NCI-H2107 (cell line): Measurements from ENCODE around the gene PHACTR1.
A peak's percentile ranks its signal among the peaks of the same experiment; 100 is the strongest.
"Not testable (repeated sequence)": the region's sequence is repeated elsewhere in the genome, so short reads cannot be mapped to it uniquely, and the experiment has no call there.

Source experiments
- DNase-seq: peaks from one replicate; lab custom pipeline; 2025; lab: John Stamatoyannopoulos, UW

PHACTR1 gene

DNA sequence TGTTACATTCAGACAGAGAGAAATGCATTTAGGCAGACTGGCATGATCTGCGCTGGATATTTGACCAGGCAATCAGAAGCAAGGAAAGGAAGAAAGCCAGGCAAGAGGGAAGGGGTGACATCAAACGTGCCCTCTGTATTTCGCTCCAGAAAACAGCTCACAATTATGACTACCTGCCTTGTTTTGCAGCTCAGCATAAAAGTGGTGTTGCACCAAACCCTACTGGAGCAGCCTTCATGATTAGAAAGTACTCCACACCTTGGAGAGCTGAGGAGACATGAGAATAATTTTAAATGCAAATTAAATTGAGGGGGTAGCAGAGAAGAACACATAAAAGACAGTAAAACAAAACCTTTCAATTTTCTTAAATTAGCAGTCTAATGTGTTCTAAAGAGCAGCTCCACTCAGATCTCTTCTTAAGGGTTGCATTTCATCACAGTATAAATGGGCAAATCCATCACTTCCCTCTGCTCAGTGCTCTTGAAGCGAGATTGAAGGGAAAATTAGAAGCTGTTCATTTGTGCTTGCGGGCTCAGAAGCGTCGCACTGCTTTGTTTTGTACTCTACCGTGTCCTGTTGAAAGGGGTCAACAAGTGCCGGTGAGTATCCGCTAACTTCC, at the start of gene PHACTR1:
Gene PHACTR1, plus strand, starts transcription at position 470 of the 619 bp plus-strand sequence.
- no peak for DNase-seq

DNA sequence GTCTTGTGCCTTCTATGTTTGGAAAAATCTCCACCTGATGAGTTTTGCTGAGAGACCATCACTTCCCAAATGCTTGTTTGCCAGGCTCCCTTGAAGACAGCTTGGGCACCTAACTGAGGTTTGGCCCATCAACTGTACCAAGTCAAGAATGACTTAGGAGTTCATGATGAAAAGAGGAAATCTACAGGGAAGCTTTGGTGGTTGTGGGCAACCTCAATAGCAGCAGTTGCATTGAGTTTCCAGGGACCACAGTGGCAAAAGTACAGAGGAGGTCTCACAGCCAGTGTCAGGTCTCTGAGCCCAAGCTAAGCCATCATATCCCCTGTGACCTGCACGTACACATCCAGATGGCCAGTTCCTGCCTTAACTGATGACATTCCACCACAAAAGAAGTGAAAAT, 49.7 kb upstream of the PHACTR1 start:
- no peak for DNase-seq

DNA sequence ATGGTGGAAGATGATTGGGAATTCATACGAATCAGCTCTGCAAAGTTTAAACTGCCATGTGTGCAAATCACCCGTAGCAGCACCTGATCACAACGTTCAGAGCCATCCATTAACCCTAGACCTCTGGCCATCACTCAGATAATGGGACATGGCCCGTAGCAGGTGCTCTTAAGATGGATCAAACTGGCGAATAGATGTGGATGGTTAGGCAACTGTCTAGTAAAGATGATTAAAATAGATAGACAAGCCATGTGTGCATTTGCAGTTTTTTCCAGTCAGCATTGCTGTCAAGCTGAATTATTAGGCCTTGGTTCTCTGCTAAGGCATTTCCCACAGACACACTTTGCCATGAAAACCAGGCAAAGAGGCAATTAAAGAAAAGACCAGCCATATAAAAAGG, 40.6 kb upstream of the PHACTR1 start:
- no peak for DNase-seq

DNA sequence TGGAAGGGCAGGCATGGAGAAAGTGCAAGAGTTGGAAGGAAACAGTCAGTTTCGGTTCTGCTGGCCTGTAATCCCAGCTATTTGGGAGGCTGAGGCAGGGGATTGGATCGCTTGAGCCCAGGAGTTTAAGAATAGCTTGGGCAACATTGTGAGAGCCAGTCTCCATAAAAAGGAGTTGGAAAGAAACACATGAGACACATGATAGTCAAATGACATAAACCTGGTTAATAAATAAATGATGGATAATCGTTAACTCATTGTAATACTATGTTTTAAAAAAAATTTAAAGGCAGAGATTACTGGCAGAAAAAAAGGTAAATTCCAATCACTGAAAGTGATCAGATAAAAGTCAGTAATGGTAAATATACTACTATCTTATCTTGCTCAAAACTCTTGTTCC, 37.2 kb upstream of the PHACTR1 start:
- no peak for DNase-seq

DNA sequence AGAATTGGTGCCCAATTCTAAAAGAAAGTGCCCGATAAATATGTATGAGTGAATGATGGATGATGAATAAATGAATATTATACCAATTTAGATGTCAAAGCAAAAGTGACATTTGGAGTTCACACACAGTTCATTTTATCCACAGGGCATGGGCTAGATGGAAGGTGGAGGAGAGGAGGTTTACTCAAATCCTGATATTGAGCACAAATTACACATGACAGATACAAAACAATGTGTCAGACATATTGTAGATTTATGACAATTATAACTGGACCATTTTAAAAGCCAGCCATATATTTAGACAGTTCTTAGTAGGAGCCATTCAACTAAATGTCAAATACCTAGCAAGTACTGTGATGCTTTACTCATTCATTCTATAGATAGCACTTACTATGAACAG, 23.4 kb upstream of the PHACTR1 start:
- no peak for DNase-seq

DNA sequence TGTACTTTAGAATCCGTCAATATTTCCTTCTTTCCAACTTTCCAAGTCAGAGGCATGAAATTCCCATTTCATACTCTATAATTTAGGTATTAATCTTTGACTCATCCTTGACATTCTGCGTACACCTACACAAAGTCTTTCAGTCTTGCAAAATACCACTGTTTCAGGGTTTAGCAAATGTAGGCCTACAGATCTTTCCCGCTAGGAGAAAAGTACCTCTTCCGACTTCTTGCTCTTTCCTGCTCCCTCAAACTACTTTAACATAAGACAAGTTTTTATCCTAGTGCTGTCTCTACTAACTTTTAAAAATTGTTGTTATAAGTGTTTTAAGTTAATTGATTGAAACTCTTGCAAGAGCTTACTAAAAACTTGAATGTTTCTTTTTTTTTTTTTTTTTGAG, 18.3 kb upstream of the PHACTR1 start:
- DNase-seq = no peak

DNA sequence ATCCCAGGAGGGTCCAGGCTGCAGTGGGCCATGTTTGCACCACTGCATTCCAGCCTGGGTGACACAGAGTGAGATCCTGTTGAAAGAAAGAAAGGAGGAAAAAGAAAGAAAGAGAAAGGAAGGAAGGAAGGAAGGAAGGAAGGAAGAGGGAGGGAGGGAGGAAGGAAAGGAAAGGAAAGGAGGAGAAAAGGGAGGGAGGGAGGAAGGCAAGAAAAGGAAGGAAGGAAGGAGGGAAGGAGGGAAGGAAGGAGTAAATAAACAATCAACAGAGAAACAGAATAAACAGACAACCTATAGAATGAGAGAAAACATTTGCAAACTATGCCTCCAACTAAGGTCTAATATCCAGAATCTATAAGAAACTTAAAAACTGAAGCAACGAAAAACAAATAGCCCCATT, 11.6 kb upstream of the PHACTR1 start:
- DNase-seq = no peak

DNA sequence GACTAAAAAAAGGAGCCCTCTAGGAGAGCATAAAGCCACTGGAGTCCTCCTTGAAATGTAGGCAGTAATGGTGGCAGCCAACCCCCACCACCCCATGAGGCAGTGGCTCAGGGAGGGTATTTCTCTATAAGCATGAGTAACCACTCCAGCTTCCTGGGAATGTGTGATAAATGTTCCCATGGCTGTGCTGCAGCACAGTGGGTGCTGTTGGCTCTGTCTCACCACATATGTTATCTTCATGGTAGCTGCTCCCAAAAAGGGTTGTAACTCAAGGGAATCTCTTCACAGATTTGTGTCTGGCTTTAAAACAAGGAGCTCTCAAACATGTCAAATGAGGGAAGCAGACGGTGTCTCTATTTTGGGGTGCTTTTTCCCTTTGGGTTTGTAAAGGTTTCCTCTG, 7.5 kb upstream of the PHACTR1 start:
- no peak for DNase-seq

DNA sequence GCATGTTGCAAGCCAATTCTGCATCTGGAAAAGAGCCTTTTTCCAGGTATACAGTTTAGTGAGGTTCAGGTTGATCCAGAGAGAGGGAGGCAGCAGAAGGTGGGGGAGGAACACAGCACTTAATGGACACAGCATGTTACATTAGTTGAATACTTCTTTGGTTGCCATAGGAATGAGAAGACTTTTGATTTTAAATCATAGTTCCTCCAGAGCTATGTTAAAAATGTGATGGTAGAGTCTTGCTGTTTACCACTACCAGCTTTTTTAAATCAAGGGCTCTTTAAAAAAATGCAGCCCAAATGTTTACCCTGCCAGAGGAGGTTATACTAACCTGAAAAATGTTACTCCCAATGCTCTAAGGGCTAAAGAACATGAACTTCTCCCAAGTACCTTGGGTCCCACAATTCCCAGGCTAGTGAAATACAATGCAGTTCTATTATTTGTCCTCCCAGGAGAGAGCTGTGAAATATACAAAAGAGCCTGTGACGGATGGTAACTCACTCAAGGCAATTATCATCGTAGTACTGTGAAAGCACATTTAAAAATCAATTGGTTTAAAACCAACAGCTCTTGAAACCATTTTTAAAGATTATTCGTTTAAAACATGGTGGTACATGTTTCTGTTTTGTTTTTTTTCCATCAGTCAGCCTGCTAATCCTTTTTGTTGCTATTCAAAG, 6.9 kb upstream of the PHACTR1 start:
- DNase-seq = no peak

DNA sequence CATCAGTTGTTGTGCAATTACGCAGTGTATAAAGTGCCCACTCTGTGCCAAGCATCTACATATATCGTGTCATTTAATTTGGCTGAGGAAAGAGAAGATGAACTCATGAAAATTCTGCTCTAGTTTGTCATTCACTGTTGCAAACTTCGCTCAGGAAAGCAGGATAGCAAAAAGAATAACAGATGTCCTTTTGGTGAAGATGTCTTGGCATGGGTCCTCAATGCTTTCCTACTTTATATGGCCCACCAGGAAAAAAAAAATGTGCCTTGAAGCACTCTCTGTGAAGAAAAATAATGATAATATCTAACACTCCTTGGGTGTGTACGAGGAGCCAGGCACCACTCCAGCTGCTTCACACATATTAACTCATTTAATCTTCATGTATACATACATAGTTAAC, 5.6 kb upstream of the PHACTR1 start:
- DNase-seq = no peak

DNA sequence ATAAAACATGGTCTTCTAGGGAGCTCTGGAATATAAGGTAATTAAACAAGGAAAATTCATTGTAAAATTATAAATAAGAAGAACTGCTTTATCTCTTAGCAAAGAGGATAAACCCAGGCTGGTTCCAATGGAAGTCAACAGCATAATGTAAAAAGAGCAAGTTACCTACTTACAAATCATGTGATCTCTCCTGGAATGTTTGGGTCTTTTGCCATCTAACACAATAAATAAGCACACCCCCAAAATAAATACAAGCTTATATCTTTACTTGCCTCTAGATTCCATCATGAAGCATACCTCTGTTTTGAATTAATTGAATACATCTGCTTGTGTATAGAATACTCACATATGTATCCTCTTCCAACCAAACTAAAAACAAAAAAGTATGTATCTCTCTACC, 2.5 kb upstream of the PHACTR1 start:
- no peak for DNase-seq

DNA sequence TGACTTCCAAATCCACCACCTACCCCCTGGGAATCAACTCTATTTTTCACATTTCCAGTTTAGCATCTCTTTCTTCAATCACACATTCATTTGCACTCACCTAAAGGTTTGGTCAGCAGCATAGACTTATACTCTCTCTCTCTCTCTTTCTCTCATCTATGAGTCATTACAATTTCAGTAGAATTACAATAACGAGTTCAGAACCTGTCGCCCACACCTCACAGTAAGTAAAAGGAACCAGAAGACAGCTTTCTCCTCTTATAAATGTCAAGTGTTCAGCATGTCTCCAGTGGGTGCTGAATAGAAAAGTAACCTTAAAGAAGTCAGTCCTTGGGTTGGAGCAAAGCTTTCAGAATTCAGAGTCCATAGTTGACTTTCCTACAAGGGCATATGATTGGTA, 1.1 kb upstream of the PHACTR1 start:
- no peak for DNase-seq

DNA sequence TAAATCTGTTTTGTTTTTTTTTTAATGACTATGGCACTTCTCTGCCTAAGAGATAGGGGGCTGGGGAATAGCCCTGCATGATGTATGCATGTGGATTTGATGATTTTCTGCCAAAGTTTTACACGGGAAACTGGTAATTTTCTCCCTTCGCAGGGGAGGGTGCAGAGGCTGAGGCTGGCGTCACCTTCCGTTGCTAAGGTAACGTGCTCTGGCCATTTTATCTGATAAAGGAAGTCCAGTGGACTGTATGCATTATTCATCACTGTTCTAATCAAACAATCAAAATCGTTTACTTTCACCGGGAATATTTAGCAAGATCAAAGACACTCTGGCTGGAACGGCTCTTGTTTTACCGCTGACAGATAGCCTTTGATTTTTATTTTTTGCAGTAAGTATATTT, 789 bp downstream of the PHACTR1 start:
- DNase-seq = no peak

DNA sequence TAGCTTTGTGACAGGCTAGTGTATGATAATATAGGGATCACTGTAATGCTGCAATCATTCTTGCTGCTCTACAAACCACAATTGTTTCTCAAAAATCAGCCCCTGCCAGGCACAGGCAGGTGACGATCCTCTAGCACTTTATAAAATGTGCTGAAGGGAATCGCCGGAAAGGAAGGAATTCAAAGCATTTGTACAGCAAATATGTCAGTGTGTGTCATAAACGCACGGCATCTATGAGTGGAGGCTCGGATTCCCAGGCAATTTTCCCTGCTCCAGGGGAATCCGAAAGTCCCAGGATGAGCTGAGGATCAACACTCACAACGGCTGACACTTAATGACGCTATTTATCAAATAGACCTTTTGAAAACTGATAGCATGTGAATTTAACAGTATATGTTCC, 1.4 kb downstream of the PHACTR1 start:
- DNase-seq = no peak

DNA sequence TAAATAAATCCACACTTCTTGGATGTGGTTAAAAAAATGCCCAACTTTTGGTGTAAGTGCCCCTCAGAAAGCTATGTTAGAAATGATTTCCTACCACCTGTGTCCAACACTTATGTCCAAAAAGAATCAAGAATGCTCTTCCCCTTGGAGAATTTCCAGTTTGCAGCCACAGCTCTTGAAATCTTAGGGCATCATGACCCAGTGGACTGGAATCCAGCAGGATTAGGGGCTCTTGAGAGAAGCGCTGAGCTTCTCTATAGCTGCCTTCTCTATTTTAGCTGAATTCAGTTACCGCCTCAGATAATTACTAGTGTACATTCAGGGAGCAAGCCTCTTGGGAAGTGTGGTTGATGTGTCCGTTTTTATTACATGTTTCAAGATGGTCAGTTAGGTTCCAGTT, 2.5 kb downstream of the PHACTR1 start:
- no peak for DNase-seq

DNA sequence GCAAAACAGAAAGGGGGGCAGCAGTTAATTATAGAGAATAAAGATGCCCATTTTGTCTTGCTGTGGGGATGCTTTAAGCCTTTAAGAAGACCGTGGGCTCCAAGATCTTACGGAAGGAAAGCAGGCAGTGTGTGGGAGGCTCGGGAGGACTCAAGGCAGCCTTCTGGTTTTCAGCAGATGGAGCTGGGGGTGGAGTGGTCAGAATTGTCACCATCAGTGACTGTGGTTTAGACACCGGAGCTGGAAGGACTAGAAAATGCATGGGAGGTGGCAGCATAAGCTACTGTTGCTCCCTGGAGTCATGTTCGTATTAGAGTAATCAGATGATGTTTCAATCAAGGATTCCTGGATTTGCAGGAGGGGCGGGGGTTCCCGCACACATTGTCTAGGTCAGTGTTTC, 3.7 kb downstream of the PHACTR1 start:
- no peak for DNase-seq

DNA sequence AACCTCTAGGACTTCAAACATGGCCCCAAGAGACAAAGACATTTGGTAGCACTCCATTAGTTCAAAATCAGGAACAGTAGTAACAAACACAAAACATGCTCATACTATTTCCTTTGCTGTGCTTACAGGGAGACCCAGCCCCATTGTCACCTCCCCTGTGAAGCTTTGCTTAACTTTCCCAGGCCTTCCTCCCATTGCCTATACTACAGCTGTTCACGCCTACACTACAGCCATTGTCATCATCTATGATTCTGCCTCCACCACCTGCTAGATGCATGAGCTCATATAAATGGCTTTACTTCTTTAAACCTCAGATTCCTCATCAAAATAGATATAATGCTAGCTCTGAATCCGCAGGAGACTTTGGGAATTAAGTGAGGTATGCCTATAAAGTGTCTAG, 8.7 kb downstream of the PHACTR1 start:
- no peak for DNase-seq

DNA sequence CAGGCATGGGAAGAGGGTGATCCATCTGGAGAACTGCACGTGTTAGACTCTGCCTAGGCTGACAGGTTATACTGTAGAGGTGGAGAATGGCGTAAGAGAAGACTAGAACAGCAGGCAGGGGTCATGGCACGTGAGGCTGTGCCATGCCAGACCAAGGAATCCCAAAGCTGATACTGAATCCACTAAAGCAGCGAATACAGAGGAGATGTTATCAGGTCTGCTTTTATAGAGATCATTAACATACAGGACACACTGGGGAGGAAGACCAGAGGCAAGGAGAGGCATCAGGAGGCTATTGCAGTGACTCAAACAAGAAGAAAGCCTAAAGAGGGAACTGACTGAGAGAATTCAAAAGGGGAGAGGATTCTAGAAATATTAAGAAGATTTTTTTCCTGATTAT, 12.9 kb downstream of the PHACTR1 start:
- DNase-seq = no peak

DNA sequence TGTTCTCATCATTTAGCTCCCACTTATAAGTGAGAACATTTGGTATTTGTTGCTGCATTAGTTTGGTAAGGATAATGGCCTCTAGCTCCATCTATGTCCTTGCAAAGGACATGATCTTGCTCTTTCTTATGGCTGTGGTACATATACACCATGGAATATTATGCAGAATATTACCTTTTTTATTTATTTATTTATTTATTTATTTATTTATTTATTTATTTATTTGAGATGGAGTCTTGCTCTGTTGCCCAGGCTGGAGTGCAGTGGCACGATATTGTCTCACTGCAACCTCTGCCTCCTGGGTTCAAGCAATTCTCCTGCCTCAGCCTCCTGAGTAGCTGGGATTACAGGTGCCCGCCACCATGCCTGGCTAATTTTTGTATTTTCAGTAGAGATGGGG, 14.2 kb downstream of the PHACTR1 start:
- DNase-seq = not testable (repeated sequence)

DNA sequence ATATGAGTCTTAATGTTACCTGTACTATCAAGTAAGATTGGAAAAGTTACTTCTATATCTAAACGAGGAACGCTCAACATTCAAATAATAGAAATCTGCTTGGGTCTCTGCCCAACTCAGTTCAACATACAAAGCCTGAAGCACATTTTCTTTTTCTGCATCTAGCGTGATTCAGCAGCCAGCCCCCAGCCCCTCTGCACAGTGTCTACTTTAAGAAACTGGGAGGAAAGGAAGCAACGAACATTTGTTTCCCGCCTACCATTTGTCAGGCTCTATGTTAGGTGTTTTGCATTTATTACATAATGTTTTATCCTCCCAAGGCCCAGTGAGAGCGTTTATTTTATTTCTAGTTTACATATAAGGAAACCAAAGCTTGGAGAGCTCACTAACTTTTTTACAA, 17.3 kb downstream of the PHACTR1 start:
- DNase-seq = no peak

DNA sequence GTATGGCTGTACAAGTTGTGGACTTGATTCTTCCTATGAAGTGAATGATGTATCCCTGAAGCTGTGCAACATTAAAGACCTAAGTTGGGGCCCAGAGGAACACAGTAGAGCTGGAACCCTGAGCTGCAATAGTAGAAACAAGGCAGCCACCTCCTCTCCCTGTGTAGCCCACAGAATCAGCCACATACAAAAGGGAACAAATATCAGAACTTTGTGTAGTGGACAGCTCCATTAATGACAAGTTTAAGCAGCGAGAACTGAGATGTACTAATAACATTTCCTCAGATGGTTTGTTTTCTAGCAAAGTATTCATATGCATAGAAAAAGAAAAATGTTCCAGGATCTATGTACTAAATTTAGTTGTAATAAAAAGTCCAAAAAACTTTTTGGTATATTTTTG, 19.2 kb downstream of the PHACTR1 start:
- DNase-seq = no peak

DNA sequence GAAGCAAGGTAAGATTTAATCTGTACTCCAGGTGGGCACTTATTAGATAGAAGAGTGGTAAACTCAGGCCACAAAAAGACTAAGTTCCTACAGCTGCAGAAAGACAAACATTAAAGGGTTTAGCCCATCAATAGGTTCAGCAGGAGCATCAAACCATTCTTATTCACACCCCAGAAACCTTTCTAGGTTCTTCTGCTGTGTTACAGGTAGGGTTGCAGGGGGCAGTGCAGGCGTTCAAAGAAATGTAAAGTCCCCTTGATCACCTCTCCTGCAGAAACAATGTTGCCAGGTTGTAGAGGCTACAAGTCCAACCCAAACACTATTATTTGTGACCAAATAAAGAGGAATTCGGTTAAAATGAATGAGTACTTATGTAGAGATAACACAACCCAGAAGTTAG, 31.8 kb downstream of the PHACTR1 start:
- no peak for DNase-seq

DNA sequence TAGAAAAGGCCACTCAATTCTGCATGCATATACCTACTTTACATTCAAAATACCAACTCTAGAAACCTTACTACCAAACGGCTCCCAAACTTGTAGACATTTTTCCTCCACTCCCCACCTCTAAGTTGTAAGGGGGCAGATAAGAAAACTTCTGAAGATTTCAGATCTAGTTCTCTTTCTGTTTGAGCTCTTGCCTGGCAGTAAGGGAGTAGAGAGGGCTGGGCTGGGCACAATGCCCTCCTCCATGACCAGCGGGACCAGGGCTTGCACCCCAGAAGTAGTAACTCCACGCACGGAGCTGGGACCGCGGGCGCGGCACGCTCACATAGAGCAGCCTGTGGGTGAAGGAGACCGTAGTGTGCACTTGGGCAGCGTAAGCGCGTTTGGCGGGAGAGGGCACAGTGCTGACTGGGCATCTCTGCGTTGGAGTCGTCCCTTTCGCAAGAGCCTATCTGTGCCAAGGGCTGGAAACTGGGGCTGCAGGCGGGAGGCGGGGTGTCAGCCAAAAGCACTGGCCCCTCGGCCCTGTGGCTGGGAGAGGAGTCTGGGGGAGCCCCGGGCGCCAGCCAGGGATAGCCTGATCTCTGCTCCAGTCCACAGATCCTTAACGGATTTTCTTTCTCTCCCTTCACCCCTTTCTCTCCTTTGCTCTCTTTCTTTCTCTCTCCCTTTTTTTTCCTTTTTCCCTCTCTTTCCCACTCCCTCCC, 32.4 kb downstream of the PHACTR1 start:
- peak; percentile 4 for DNase-seq
